ENCODE results near the gene IGFBP2. TPM values are rescaled to one million over a fixed set of nuclear protein-coding genes. Genes with fewer than 3 reads are reported as not detected.

IGFBP2 gene
- total and polyA plus RNA-seq, 2 donors (not counting 1 experiment from before 2014, with no cell fraction given): not detected

DNA sequence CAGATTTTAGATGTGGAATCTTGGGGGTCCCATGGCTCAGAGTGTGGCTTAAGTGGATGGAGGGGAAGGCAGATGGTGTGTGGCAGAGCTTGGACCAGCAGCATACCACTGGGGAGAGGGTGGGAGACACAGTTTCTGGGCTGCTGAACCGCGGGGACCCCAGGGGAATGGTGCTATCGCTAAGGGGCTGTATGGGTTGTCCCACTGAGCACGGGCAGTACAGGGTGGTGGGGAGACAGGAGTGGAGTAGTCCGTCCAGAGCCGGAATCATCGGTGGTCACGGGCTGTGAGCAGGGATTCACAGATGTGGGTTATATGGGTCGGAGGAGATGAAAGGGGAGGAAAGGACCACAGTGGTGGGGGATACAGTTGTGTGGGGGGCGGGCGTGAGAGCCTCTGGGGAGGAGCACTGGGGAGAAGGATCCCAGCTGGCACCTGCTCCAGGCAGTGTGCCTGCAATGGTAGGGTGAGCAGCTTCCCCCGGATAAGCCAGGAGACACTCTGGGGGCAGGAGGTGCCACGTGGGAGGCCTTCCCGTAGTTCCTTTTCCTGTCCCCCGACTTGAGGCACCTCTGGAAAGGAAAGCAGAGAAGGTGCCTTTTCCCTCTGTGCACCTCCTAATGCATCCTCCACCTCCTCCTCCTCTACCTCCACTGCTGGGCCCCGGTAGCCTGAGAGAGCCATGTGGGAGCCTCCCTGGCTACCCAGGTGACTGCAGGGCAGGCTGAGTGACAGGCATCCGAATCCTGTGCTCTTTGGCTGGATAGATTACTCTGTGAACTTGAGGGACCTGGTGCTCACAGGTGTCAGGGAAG lies 37.3 kb downstream of the IGFBP2 start:
- Mint-ChIP-seq H3K27me3 (peaks cover 32% of the 10 kb centered on the region), H3K4me3 (no peak overlapping the region), H3K9me3 (ENCODE audit: insufficient read depth) (no peaks in the 10 kb centered on the region), H3K27ac (no peak overlapping the region), H3K4me1 (no peaks in the 10 kb centered on the region)
- no peak overlapping the region for H3K9ac ChIP-seq (ENCODE audit: low read length)
- ChIA-PET POLR2A (no interaction called here), CTCF (no interaction called here)
- intact Hi-C loops (cut with micrococcal nuclease): no loop called here
- no peaks in the 10 kb centered on the region for H3K36me3 ChIP-seq (replicated peaks in 1 of 2; ENCODE audit: control extremely low read depth in 1 of 2, control insufficient read depth in 1 of 2, extremely low read depth in 1 of 2, insufficient read depth in 2 of 2, low read length in 1 of 2)
- H3K4me1 ChIP-seq (ENCODE audit: control insufficient read depth in 2 of 2, insufficient read depth in 2 of 2, low read length in 2 of 2): no peaks in the 10 kb centered on the region
- H3K79me2 ChIP-seq (ENCODE audit: control insufficient read depth, insufficient read depth, low read length): no peaks in the 10 kb centered on the region
- WGBS (ENCODE audit: insufficient coverage): 13% methylated on average over 17 of the region's 17 CpGs
- no peaks in the 10 kb centered on the region for H4K20me1 ChIP-seq (ENCODE audit: control insufficient read depth, insufficient read depth, low read length, poor library complexity, severe bottlenecking)
- no peak for DNase-seq
- TF ChIP-seq, protein P1, sequence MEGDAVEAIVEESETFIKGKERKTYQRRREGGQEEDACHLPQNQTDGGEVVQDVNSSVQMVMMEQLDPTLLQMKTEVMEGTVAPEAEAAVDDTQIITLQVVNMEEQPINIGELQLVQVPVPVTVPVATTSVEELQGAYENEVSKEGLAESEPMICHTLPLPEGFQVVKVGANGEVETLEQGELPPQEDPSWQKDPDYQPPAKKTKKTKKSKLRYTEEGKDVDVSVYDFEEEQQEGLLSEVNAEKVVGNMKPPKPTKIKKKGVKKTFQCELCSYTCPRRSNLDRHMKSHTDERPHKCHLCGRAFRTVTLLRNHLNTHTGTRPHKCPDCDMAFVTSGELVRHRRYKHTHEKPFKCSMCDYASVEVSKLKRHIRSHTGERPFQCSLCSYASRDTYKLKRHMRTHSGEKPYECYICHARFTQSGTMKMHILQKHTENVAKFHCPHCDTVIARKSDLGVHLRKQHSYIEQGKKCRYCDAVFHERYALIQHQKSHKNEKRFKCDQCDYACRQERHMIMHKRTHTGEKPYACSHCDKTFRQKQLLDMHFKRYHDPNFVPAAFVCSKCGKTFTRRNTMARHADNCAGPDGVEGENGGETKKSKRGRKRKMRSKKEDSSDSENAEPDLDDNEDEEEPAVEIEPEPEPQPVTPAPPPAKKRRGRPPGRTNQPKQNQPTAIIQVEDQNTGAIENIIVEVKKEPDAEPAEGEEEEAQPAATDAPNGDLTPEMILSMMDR (IDR thresholded peaks at IDR 0.05): no peak
- TF ChIP-seq EZH2 (IDR thresholded peaks at IDR 0.05; ENCODE audit: borderline replicate concordance, insufficient read depth, low read depth, low read length, poor library complexity, severe bottlenecking): no peak
- no peak overlapping the region for H3K4me2 ChIP-seq (replicated peaks; ENCODE audit: low read depth, low read length, poor library complexity, severe bottlenecking)
- ATAC-seq (ENCODE audit: low read depth): no peak
- H3K27ac ChIP-seq (ENCODE audit: low read length in 2 of 2): no peak overlapping the region
- peaks cover 0 to 13% (median 0%) of the 10 kb centered on the region in 4 experiments for H3K27me3 ChIP-seq (replicated peaks in 1 of 4; ENCODE audit: control extremely low read depth in 1 of 4, control insufficient read depth in 3 of 4, insufficient read depth in 4 of 4, low read length in 3 of 4)
- no peaks in the 10 kb centered on the region for H3K9me3 ChIP-seq (ENCODE audit: control extremely low read depth in 1 of 3, control insufficient read depth in 2 of 3, insufficient read depth in 1 of 3, low read length in 2 of 3)
- no peak overlapping the region for H3K4me3 ChIP-seq (ENCODE audit: control extremely low read depth in 1 of 5, extremely low read depth in 1 of 5, insufficient read depth in 1 of 5, low read depth in 2 of 5, low read length in 4 of 5)
- H2AFZ ChIP-seq (ENCODE audit: insufficient read depth, low read depth, low read length, poor library complexity, severe bottlenecking): no peak overlapping the region

DNA sequence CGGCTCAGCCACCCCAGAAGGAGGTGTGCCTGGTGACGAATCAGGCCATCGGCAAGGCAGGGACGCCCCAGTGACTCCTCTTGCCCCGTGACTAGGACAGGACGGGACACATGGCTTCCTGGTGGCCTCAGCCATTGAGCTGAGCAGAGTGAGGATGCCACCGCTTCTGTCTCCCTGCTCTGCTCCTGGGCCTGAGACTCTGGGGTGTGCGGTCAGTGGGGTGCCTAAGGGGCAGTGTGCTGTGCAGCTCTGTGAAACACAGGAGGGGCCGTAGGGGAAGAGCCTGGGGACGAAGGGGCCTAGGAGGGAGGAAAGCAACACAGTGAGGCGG lies 37.8 kb downstream of the IGFBP2 start:
- H3K27me3 Mint-ChIP-seq: peaks cover 32% of the 10 kb centered on the region
- DNase-seq: no peak
- Histone ChIP-seq H3K4me1 (ENCODE audit: control insufficient read depth in 2 of 2, insufficient read depth in 2 of 2, low read length in 2 of 2) (no peaks in the 10 kb centered on the region), H3K27ac (ENCODE audit: low read length in 2 of 2) (no peak overlapping the region), H3K79me2 (ENCODE audit: control insufficient read depth, insufficient read depth, low read length) (no peaks in the 10 kb centered on the region), H3K36me3 (replicated peaks in 1 of 2; ENCODE audit: control extremely low read depth in 1 of 2, control insufficient read depth in 1 of 2, extremely low read depth in 1 of 2, insufficient read depth in 2 of 2, low read length in 1 of 2) (no peaks in the 10 kb centered on the region), H3K9me3 (ENCODE audit: control extremely low read depth in 1 of 3, control insufficient read depth in 2 of 3, insufficient read depth in 1 of 3, low read length in 2 of 3) (no peaks in the 10 kb centered on the region), H2AFZ (ENCODE audit: insufficient read depth, low read depth, low read length, poor library complexity, severe bottlenecking) (no peak overlapping the region), H3K27me3 (replicated peaks in 1 of 4; ENCODE audit: control extremely low read depth in 1 of 4, control insufficient read depth in 3 of 4, insufficient read depth in 4 of 4, low read length in 3 of 4) (peaks cover 0 to 13% (median 0%) of the 10 kb centered on the region in 4 experiments), H4K20me1 (ENCODE audit: control insufficient read depth, insufficient read depth, low read length, poor library complexity, severe bottlenecking) (no peaks in the 10 kb centered on the region), H3K4me2 (replicated peaks; ENCODE audit: low read depth, low read length, poor library complexity, severe bottlenecking) (no peak overlapping the region), H3K4me3 (ENCODE audit: control extremely low read depth in 1 of 5, extremely low read depth in 1 of 5, insufficient read depth in 1 of 5, low read depth in 2 of 5, low read length in 4 of 5) (no peak overlapping the region), H3K9ac (ENCODE audit: low read length) (no peak overlapping the region)
- H3K4me3 Mint-ChIP-seq: no peak overlapping the region
- no peaks in the 10 kb centered on the region for H3K4me1 Mint-ChIP-seq
- CTCF ChIA-PET: no interaction called here
- TF ChIP-seq, protein P1 (IDR thresholded peaks at IDR 0.05): no peak
- TF ChIP-seq EZH2 (IDR thresholded peaks at IDR 0.05; ENCODE audit: borderline replicate concordance, insufficient read depth, low read depth, low read length, poor library complexity, severe bottlenecking): no peak
- H3K27ac Mint-ChIP-seq: no peak overlapping the region
- intact Hi-C loops (cut with micrococcal nuclease): no loop called here
- 89% methylated on average over 11 of the region's 11 CpGs for WGBS (ENCODE audit: insufficient coverage)
- no peak for ATAC-seq (ENCODE audit: low read depth)
- H3K9me3 Mint-ChIP-seq (ENCODE audit: insufficient read depth): no peaks in the 10 kb centered on the region
- POLR2A ChIA-PET: no interaction called here
